Endothelial cell of umbilical vein (primary cell): Measurements from ENCODE around the gene SLC38A9. TPM values are rescaled to one million over a fixed set of nuclear protein-coding genes. Genes with fewer than 3 reads are reported as not detected.

Experiments
- BruUV-seq: library from RNA; stranded (reverse); fragments of 400-500 nt; replicated peaks from 2 replicates; lab custom pipeline; 2021; lab: Mats Ljungman, UMichigan
- CTCF ChIA-PET: fragments of 300-600, 350-600 bp; sonication (Branson Sonifier 250); formaldehyde crosslinking; loops from one replicate; lab custom pipeline; 2021; ENCODE audit warnings: antibody characterized with exemption, inconsistent platforms; lab: Charles Lee
- POLR2A ChIA-PET: fragments of 300-600, 350-600 bp; sonication (Branson Sonifier 250); formaldehyde crosslinking; loops from one replicate; lab custom pipeline; 2021; ENCODE audit warnings: antibody characterized with exemption, inconsistent platforms; lab: Charles Lee
- DNase-seq: peaks from one replicate; pipeline ENCODE4 v3.0.0-alpha.2; 2011; ENCODE audit warnings: low read depth, low spot score
- FAIRE-seq: peaks from 2 replicates; lab custom pipeline; 2011; peaks lifted over from hg19 to GRCh38; lab: Jason Lieb, UNC
- H2AFZ ChIP-seq: 2 replicates; pipeline ENCODE4 v1.6.0; 2012; ENCODE audit warnings: low read depth, low read length, control low read depth, inconsistent platforms
- H3K27ac ChIP-seq: 2 replicates; pipeline ENCODE4 v1.5.1; 2011; ENCODE audit warnings: low read depth, mild to moderate bottlenecking, control low read depth, low read length, moderate library complexity; ENCODE audit not compliant: insufficient read depth
- H3K27me3 ChIP-seq, 2 experiments: 2 replicates each; pipeline versions ENCODE4 v1.6.0 to v1.6.1; 2011; ENCODE audit warnings: low read length in 2 of 2, mixed read lengths in 1 of 2; ENCODE audit not compliant: control insufficient read depth in 2 of 2, insufficient read depth in 2 of 2
- H3K36me3 ChIP-seq, 2 experiments: 2 replicates in 1 of 2; 3 replicates in 1 of 2; pipeline ENCODE4 v1.5.1; 2011; ENCODE audit warnings: low read length in 2 of 2, mild to moderate bottlenecking in 1 of 2, moderate library complexity in 1 of 2; ENCODE audit not compliant: control insufficient read depth in 2 of 2, insufficient read depth in 2 of 2; ENCODE audit errors: extremely low read depth in 1 of 2
- H3K4me1 ChIP-seq: 3 replicates; pipeline ENCODE4 v1.5.1; 2011; ENCODE audit warnings: mild to moderate bottlenecking, low read length; ENCODE audit not compliant: control insufficient read depth, insufficient read depth; ENCODE audit errors: extremely low read depth
- H3K4me2 ChIP-seq: 2 replicates; pipeline ENCODE4 v1.6.1; 2011; ENCODE audit warnings: low read length, control low read depth, mixed read lengths; ENCODE audit not compliant: insufficient read depth
- H3K4me3 ChIP-seq, 3 experiments: fragments of 200-600 bp in 1 of 3; sonication (generic), shearing (Covaris generic) in 1 of 3; replicated peaks in 1 of 3; 2 replicates each; pipeline ENCODE4 v1.5.1; 2011 to 2016; ENCODE audit warnings: control low read depth in 3 of 3, low read length in 3 of 3, mild to moderate bottlenecking in 2 of 3, inconsistent platforms in 1 of 3, low read depth in 1 of 3, moderate library complexity in 1 of 3; ENCODE audit not compliant: insufficient read depth in 1 of 3
- H3K79me2 ChIP-seq: 2 replicates; pipeline ENCODE4 v1.6.0; 2012; ENCODE audit warnings: low read length, inconsistent platforms; ENCODE audit not compliant: control insufficient read depth, insufficient read depth
- H3K9ac ChIP-seq: replicated peaks from 2 replicates; pipeline ENCODE3; 2011; ENCODE audit warnings: low read length, control low read depth; ENCODE audit not compliant: insufficient read depth; ENCODE audit errors: extremely low read depth
- H3K9me1 ChIP-seq: replicated peaks from 3 replicates; pipeline ENCODE4 v1.6.0; 2011; ENCODE audit warnings: mild to moderate bottlenecking, low read length; ENCODE audit not compliant: control insufficient read depth, insufficient read depth; ENCODE audit errors: extremely low read depth
- H3K9me3 ChIP-seq: replicated peaks from 2 replicates; pipeline ENCODE4 v1.5.1; 2012; ENCODE audit warnings: low read length, inconsistent platforms; ENCODE audit not compliant: control insufficient read depth, insufficient read depth
- H4K20me1 ChIP-seq: replicated peaks from 2 replicates; pipeline ENCODE3; 2011; ENCODE audit warnings: mild to moderate bottlenecking, low read length; ENCODE audit not compliant: control insufficient read depth, insufficient read depth; ENCODE audit errors: extremely low read depth
- CTCF ChIP-seq, 2 donors: IDR thresholded peaks; 1 replicate in 1 of 2; 2 replicates in 1 of 2; pipeline ENCODE4 v1.5.1; 2011; ENCODE audit warnings: low read length in 2 of 2, mild to moderate bottlenecking in 2 of 2, moderate library complexity in 2 of 2, control low read depth in 1 of 2, inconsistent platforms in 1 of 2, low read depth in 1 of 2; ENCODE audit not compliant: insufficient read depth in 1 of 2; ENCODE audit errors: extremely low read depth in 1 of 2
- EZH2 ChIP-seq: IDR thresholded peaks from 2 replicates; pipeline ENCODE4 v1.6.1; 2012; ENCODE audit warnings: borderline replicate concordance, low read depth, mild to moderate bottlenecking, moderate library complexity, low read length, inconsistent platforms; ENCODE audit not compliant: severe bottlenecking
- FOS ChIP-seq: IDR thresholded peaks from 2 replicates; pipeline ENCODE4 v1.6.1; 2011; ENCODE audit warnings: mild to moderate bottlenecking, low read length, moderate library complexity, borderline replicate concordance; ENCODE audit not compliant: insufficient read depth
- GATA2 ChIP-seq: IDR thresholded peaks from 2 replicates; pipeline ENCODE4 v1.7.0; 2011; ENCODE audit warnings: low read depth, mild to moderate bottlenecking, moderate library complexity, mixed read lengths, low read length; ENCODE audit not compliant: insufficient read length, insufficient read depth
- JUN ChIP-seq: IDR thresholded peaks from 2 replicates; pipeline ENCODE4 v1.6.1; 2011; ENCODE audit warnings: borderline replicate concordance, low read depth; ENCODE audit not compliant: insufficient read length, insufficient read depth
- MAX ChIP-seq: IDR thresholded peaks from 2 replicates; pipeline ENCODE4 v1.6.1; 2011; ENCODE audit not compliant: insufficient read depth, insufficient read length
- MYC ChIP-seq: IDR thresholded peaks from one replicate; pipeline ENCODE4 v1.6.1; 2011; ENCODE audit warnings: mild to moderate bottlenecking, low read depth, low read length
- POLR2A ChIP-seq: IDR thresholded peaks from 2 replicates; pipeline ENCODE4 v1.6.1; 2012; ENCODE audit warnings: low read depth, mild to moderate bottlenecking, control low read depth, low read length
- POLR2AphosphoS5 ChIP-seq: IDR thresholded peaks from 2 replicates; pipeline ENCODE4 v1.6.1; 2012; ENCODE audit warnings: low read depth, mild to moderate bottlenecking, control low read depth, low read length, moderate library complexity; ENCODE audit not compliant: insufficient read depth
- dilution Hi-C: fragments of 300-500 bp; cut with MboI; formaldehyde crosslinking; loops from one replicate; pipeline ENCODE4 v1.15.0; 2019; ENCODE audit warnings: low sequenced_read_pairs; ENCODE audit not compliant: extremely low pct_ligation_motif_present
- intact Hi-C: fragments of 100-400 bp; cut with micrococcal nuclease; formaldehyde crosslinking; loops from one replicate; pipeline ENCODE4 v1.10.0; 2022
- polyA plus RNA-seq, 4 experiments: library from polyadenylated mRNA; depleted of rRNA in 3 of 4; stranded (reverse) in 3 of 4; unstranded in 1 of 4; fragments of >200 nt; gene quantifications; 2 replicates each; pipeline versions ENCODE4 v1.2.1 to v1.2.3, GENCODE V29; 2011 to 2012; ENCODE audit warnings: missing spikeins in 1 of 4
- total RNA-seq: library from RNA; stranded (reverse); gene quantifications from 2 replicates; pipeline ENCODE4 v1.2.3, GENCODE V29; 2021

The SLC38A9 gene
- total and polyA plus RNA-seq, 2 donors (not counting 3 experiments of a cell fraction or from before 2014, with no cell fraction given) = 14.1 to 24.9 TPM

GRCh38 chr5:55638051-55638450, 74.1 kb downstream of the SLC38A9 start:
- no peaks in the 10 kb centered on the region for H3K4me1 ChIP-seq
- no peaks in the 10 kb centered on the region for H3K36me3 ChIP-seq
- no peak overlapping the region for H3K4me2 ChIP-seq
- no peaks in the 10 kb centered on the region for H3K79me2 ChIP-seq
- H3K27me3 ChIP-seq = no peaks in the 10 kb centered on the region
- H3K9me1 ChIP-seq = no peaks in the 10 kb centered on the region
- H2AFZ ChIP-seq = no peak overlapping the region
- ChIA-PET CTCF (no interaction called here), POLR2A (no interaction called here)
- no peak overlapping the region for H3K9ac ChIP-seq
- FAIRE-seq (no peak), DNase-seq (no peak)
- H3K4me3 ChIP-seq = no peak overlapping the region
- no peaks in the 10 kb centered on the region for H3K9me3 ChIP-seq
- no peaks in the 10 kb centered on the region for H4K20me1 ChIP-seq
- H3K27ac ChIP-seq = no peak overlapping the region
- BruUV-seq = no TSS peak
- intact Hi-C loops (no loop called here), dilution Hi-C loops (no loop called here)
- TF ChIP-seq POLR2A (no peak), GATA2 (no peak), FOS (no peak), MAX (no peak), POLR2AphosphoS5 (no peak), MYC (no peak), EZH2 (no peak), JUN (no peak), CTCF (IDR thresholded peaks at IDR 0.05; ENCODE audit: extremely low read depth in 1 of 2, insufficient read depth in 1 of 2, low read depth in 1 of 2, low read length in 2 of 2) (no peak)
